Measurements from ENCODE around the gene ZNF70. TPM values are rescaled to one million over a fixed set of nuclear protein-coding genes. Genes with fewer than 3 reads are reported as not detected.

ZNF70 gene
- total and polyA plus RNA-seq, 2 of the 4 experiments (the other 2 are of a cell fraction): 2.3 to 4.3 TPM

GRCh38 chr22:23716811-23717801 is 33.8 kb downstream of the ZNF70 start (continued):
- TF ChIP-seq ELK1 (IDR thresholded peaks at IDR 0.05; ENCODE audit: borderline replicate concordance, low read depth, low read length) (no peak), RFX5 (IDR thresholded peaks at IDR 0.05; ENCODE audit: low read depth, low read length) (no peak), MXI1 (IDR thresholded peaks at IDR 0.05; ENCODE audit: borderline replicate concordance, low read depth, low read length) (0 out of 2 replicates have a peak, but pooled peaks have one; percentile 26)

Data from IMR-90 (cell line).